Spleen (tissue), 7 donors: ENCODE results near the gene BCL10.
A peak's percentile ranks its signal among the peaks of the same experiment; 100 is the strongest.

ENCODE experiments used
- CTCF ChIP-seq, 11 experiments: fragments of 200-600 bp in 7 of 11; fragments of 450-650 bp in 4 of 11; sonication (generic) in 4 of 11; IDR thresholded peaks in 8 of 11; conservative IDR thresholded peaks in 3 of 11; 1 replicate in 7 of 11; 2 replicates in 4 of 11; pipeline versions ENCODE4 v1.4.0 to v1.8.0; 2016 to 2021; ENCODE audit warnings: antibody characterized with exemption in 11 of 11, inconsistent platforms in 4 of 11, mild to moderate bottlenecking in 1 of 11
- POLR2A ChIP-seq, 3 donors: fragments of 450-650 bp; IDR thresholded peaks; one replicate each; pipeline ENCODE4 v1.5.1; 2017; ENCODE audit warnings: antibody characterized with exemption in 3 of 3, mild to moderate bottlenecking in 1 of 3
- POLR2AphosphoS5 ChIP-seq, 3 donors: sonication (generic); formaldehyde crosslinking; IDR thresholded peaks; one replicate each; pipeline ENCODE4 v1.5.1; 2017; ENCODE audit warnings: antibody characterized with exemption in 3 of 3
- donor health status: DM: no; HTN: no; CAD: no; lungs with moderate emphysema.
- donor health status: DM: no; HTN: no; CAD: no.
- donor health status: DM: no; HTN: no; CAD: no.

GRCh38 chr1:85276978-85277639 is 677 bp upstream of the BCL10 start:
- TF ChIP-seq CTCF (IDR thresholded peaks at IDR 0.05 in 8 of 11, conservative IDR thresholded peaks at IDR 0.05 in 3 of 11) (peak in 1 of 11 experiments; percentile 4), POLR2A (IDR thresholded peaks at IDR 0.05) (peak in 1 of 3 donors; percentile 59), POLR2AphosphoS5 (IDR thresholded peaks at IDR 0.05) (no peak)
